ENCODE measurements around the gene APCDD1.
"Not testable (repeated sequence)": the region's sequence is repeated elsewhere in the genome, so short reads cannot be mapped to it uniquely, and the experiment has no call there.

Gene APCDD1

GRCh38 chr18:10460414-10461018 lies 6.1 kb downstream of the APCDD1 start:
- no peaks in the 10 kb centered on the region for H3K9me3 ChIP-seq (ENCODE audit: control insufficient read depth in 2 of 2, low read length in 2 of 2)
- H3K27ac ChIP-seq (ENCODE audit: low read depth in 2 of 2, low read length in 2 of 2) = no peak overlapping the region
- peaks cover 0 to 3% of the 10 kb centered on the region in 2 donors for H3K27me3 ChIP-seq (ENCODE audit: control insufficient read depth in 2 of 2, insufficient read depth in 2 of 2, low read length in 2 of 2)
- no peak overlapping the region for H3K4me3 ChIP-seq (ENCODE audit: low read length in 2 of 2)
- H3K36me3 ChIP-seq (ENCODE audit: control insufficient read depth in 2 of 2, insufficient read depth in 2 of 2, low read length in 2 of 2) = no peaks in the 10 kb centered on the region
- no peak overlapping the region for H3K9ac ChIP-seq (ENCODE audit: low read depth in 1 of 2, low read length in 2 of 2)
- peaks cover 0 to 4% of the 10 kb centered on the region in 2 donors for H3K4me1 ChIP-seq (ENCODE audit: control insufficient read depth in 2 of 2, insufficient read depth in 2 of 2, low read length in 2 of 2)

- no peaks in the 10 kb centered on the region for H3K4me1 ChIP-seq (ENCODE audit: control insufficient read depth in 2 of 2, insufficient read depth in 2 of 2, low read length in 2 of 2)
- H3K9ac ChIP-seq (ENCODE audit: low read depth in 1 of 2, low read length in 2 of 2) = no peak overlapping the region
- H3K9me3 ChIP-seq (ENCODE audit: control insufficient read depth in 2 of 2, low read length in 2 of 2) = no peaks in the 10 kb centered on the region
- H3K36me3 ChIP-seq (ENCODE audit: control insufficient read depth in 2 of 2, insufficient read depth in 2 of 2, low read length in 2 of 2) = no peaks in the 10 kb centered on the region
- no peaks in the 10 kb centered on the region for H3K27me3 ChIP-seq (ENCODE audit: control insufficient read depth in 2 of 2, insufficient read depth in 2 of 2, low read length in 2 of 2)
- no peak overlapping the region for H3K27ac ChIP-seq (ENCODE audit: low read depth in 2 of 2, low read length in 2 of 2)
- H3K4me3 ChIP-seq (ENCODE audit: low read length in 2 of 2) = no peak overlapping the region
These were observed 7.6 kb downstream of the APCDD1 start for GRCh38 chr18:10461989-10462388.

GRCh38 chr18:10462597-10462996 lies 8.2 kb downstream of the APCDD1 start:
- H3K36me3 ChIP-seq (ENCODE audit: control insufficient read depth in 2 of 2, insufficient read depth in 2 of 2, low read length in 2 of 2) = no peaks in the 10 kb centered on the region
- H3K4me3 ChIP-seq (ENCODE audit: low read length in 2 of 2) = no peak overlapping the region
- no peak overlapping the region for H3K27ac ChIP-seq (ENCODE audit: low read depth in 2 of 2, low read length in 2 of 2)
- H3K9me3 ChIP-seq (ENCODE audit: control insufficient read depth in 2 of 2, low read length in 2 of 2) = no peaks in the 10 kb centered on the region
- no peak overlapping the region for H3K9ac ChIP-seq (ENCODE audit: low read depth in 1 of 2, low read length in 2 of 2)
- H3K27me3 ChIP-seq (ENCODE audit: control insufficient read depth in 2 of 2, insufficient read depth in 2 of 2, low read length in 2 of 2) = no peaks in the 10 kb centered on the region
- no peaks in the 10 kb centered on the region for H3K4me1 ChIP-seq (ENCODE audit: control insufficient read depth in 2 of 2, insufficient read depth in 2 of 2, low read length in 2 of 2)

GRCh38 chr18:10463096-10463495 lies 8.7 kb downstream of the APCDD1 start:
- Histone ChIP-seq H3K4me3 (ENCODE audit: low read length in 2 of 2) (no peak overlapping the region), H3K4me1 (ENCODE audit: control insufficient read depth in 2 of 2, insufficient read depth in 2 of 2, low read length in 2 of 2) (no peaks in the 10 kb centered on the region), H3K27ac (ENCODE audit: low read depth in 2 of 2, low read length in 2 of 2) (no peak overlapping the region), H3K27me3 (ENCODE audit: control insufficient read depth in 2 of 2, insufficient read depth in 2 of 2, low read length in 2 of 2) (no peaks in the 10 kb centered on the region), H3K36me3 (ENCODE audit: control insufficient read depth in 2 of 2, insufficient read depth in 2 of 2, low read length in 2 of 2) (no peaks in the 10 kb centered on the region), H3K9me3 (ENCODE audit: control insufficient read depth in 2 of 2, low read length in 2 of 2) (no peaks in the 10 kb centered on the region), H3K9ac (ENCODE audit: low read depth in 1 of 2, low read length in 2 of 2) (no peak overlapping the region)

GRCh38 chr18:10463741-10464140 lies 9.3 kb downstream of the APCDD1 start:
- Histone ChIP-seq H3K36me3 (ENCODE audit: control insufficient read depth in 2 of 2, insufficient read depth in 2 of 2, low read length in 2 of 2) (no peaks in the 10 kb centered on the region), H3K9me3 (ENCODE audit: control insufficient read depth in 2 of 2, low read length in 2 of 2) (no peaks in the 10 kb centered on the region), H3K27ac (ENCODE audit: low read depth in 2 of 2, low read length in 2 of 2) (no peak overlapping the region), H3K4me1 (ENCODE audit: control insufficient read depth in 2 of 2, insufficient read depth in 2 of 2, low read length in 2 of 2) (no peaks in the 10 kb centered on the region), H3K4me3 (ENCODE audit: low read length in 2 of 2) (no peak overlapping the region), H3K27me3 (ENCODE audit: control insufficient read depth in 2 of 2, insufficient read depth in 2 of 2, low read length in 2 of 2) (no peaks in the 10 kb centered on the region), H3K9ac (ENCODE audit: low read depth in 1 of 2, low read length in 2 of 2) (no peak overlapping the region)

- not testable (repeated sequence) for H3K9ac ChIP-seq (ENCODE audit: low read depth in 1 of 2, low read length in 2 of 2); H3K36me3 ChIP-seq (ENCODE audit: control insufficient read depth in 2 of 2, insufficient read depth in 2 of 2, low read length in 2 of 2); H3K4me3 ChIP-seq (ENCODE audit: low read length in 2 of 2); H3K27ac ChIP-seq (ENCODE audit: low read depth in 2 of 2, low read length in 2 of 2); H3K9me3 ChIP-seq (ENCODE audit: control insufficient read depth in 2 of 2, low read length in 2 of 2); H3K4me1 ChIP-seq (ENCODE audit: control insufficient read depth in 2 of 2, insufficient read depth in 2 of 2, low read length in 2 of 2); H3K27me3 ChIP-seq (ENCODE audit: control insufficient read depth in 2 of 2, insufficient read depth in 2 of 2, low read length in 2 of 2)
These were observed 9.8 kb downstream of the APCDD1 start for GRCh38 chr18:10464161-10464648.

- H3K27ac ChIP-seq (ENCODE audit: low read depth in 2 of 2, low read length in 2 of 2) = no peak overlapping the region
- no peaks in the 10 kb centered on the region for H3K36me3 ChIP-seq (ENCODE audit: control insufficient read depth in 2 of 2, insufficient read depth in 2 of 2, low read length in 2 of 2)
- no peaks in the 10 kb centered on the region for H3K4me1 ChIP-seq (ENCODE audit: control insufficient read depth in 2 of 2, insufficient read depth in 2 of 2, low read length in 2 of 2)
- H3K9me3 ChIP-seq (ENCODE audit: control insufficient read depth in 2 of 2, low read length in 2 of 2) = no peaks in the 10 kb centered on the region
- H3K9ac ChIP-seq (ENCODE audit: low read depth in 1 of 2, low read length in 2 of 2) = no peak overlapping the region
- H3K27me3 ChIP-seq (ENCODE audit: control insufficient read depth in 2 of 2, insufficient read depth in 2 of 2, low read length in 2 of 2) = no peaks in the 10 kb centered on the region
- no peak overlapping the region for H3K4me3 ChIP-seq (ENCODE audit: low read length in 2 of 2)
These were observed 10.9 kb downstream of the APCDD1 start for GRCh38 chr18:10465174-10465939.

GRCh38 chr18:10470429-10470828 lies 16.0 kb downstream of the APCDD1 start:
- Histone ChIP-seq H3K27ac (ENCODE audit: low read depth in 2 of 2, low read length in 2 of 2) (no peak overlapping the region), H3K4me1 (ENCODE audit: control insufficient read depth in 2 of 2, insufficient read depth in 2 of 2, low read length in 2 of 2) (no peaks in the 10 kb centered on the region), H3K36me3 (ENCODE audit: control insufficient read depth in 2 of 2, insufficient read depth in 2 of 2, low read length in 2 of 2) (no peaks in the 10 kb centered on the region), H3K9ac (ENCODE audit: low read depth in 1 of 2, low read length in 2 of 2) (no peak overlapping the region), H3K27me3 (ENCODE audit: control insufficient read depth in 2 of 2, insufficient read depth in 2 of 2, low read length in 2 of 2) (no peaks in the 10 kb centered on the region), H3K9me3 (ENCODE audit: control insufficient read depth in 2 of 2, low read length in 2 of 2) (no peaks in the 10 kb centered on the region), H3K4me3 (ENCODE audit: low read length in 2 of 2) (no peak overlapping the region)

- Histone ChIP-seq H3K9me3 (ENCODE audit: control insufficient read depth in 2 of 2, low read length in 2 of 2) (no peaks in the 10 kb centered on the region), H3K4me1 (ENCODE audit: control insufficient read depth in 2 of 2, insufficient read depth in 2 of 2, low read length in 2 of 2) (no peaks in the 10 kb centered on the region), H3K27me3 (ENCODE audit: control insufficient read depth in 2 of 2, insufficient read depth in 2 of 2, low read length in 2 of 2) (no peaks in the 10 kb centered on the region), H3K9ac (ENCODE audit: low read depth in 1 of 2, low read length in 2 of 2) (no peak overlapping the region), H3K36me3 (ENCODE audit: control insufficient read depth in 2 of 2, insufficient read depth in 2 of 2, low read length in 2 of 2) (no peaks in the 10 kb centered on the region), H3K27ac (ENCODE audit: low read depth in 2 of 2, low read length in 2 of 2) (no peak overlapping the region), H3K4me3 (ENCODE audit: low read length in 2 of 2) (no peak overlapping the region)
These were observed 17.1 kb downstream of the APCDD1 start for GRCh38 chr18:10471574-10471973.

- Histone ChIP-seq H3K36me3 (ENCODE audit: control insufficient read depth in 2 of 2, insufficient read depth in 2 of 2, low read length in 2 of 2) (no peaks in the 10 kb centered on the region), H3K4me3 (ENCODE audit: low read length in 2 of 2) (no peak overlapping the region), H3K9ac (ENCODE audit: low read depth in 1 of 2, low read length in 2 of 2) (no peak overlapping the region), H3K27ac (ENCODE audit: low read depth in 2 of 2, low read length in 2 of 2) (no peak overlapping the region), H3K27me3 (ENCODE audit: control insufficient read depth in 2 of 2, insufficient read depth in 2 of 2, low read length in 2 of 2) (no peaks in the 10 kb centered on the region), H3K9me3 (ENCODE audit: control insufficient read depth in 2 of 2, low read length in 2 of 2) (no peaks in the 10 kb centered on the region), H3K4me1 (ENCODE audit: control insufficient read depth in 2 of 2, insufficient read depth in 2 of 2, low read length in 2 of 2) (no peaks in the 10 kb centered on the region)
These were observed 18.7 kb downstream of the APCDD1 start for GRCh38 chr18:10473132-10473531.
